GM12891 (cell line): ENCODE measurements around the gene PROKR1.

Experiments
- PAX5 ChIP-seq: IDR thresholded peaks from 2 replicates; pipeline ENCODE4 v1.6.1; 2011; ENCODE audit warnings: low read length, moderate library complexity, mild to moderate bottlenecking; ENCODE audit not compliant: insufficient read depth, severe bottlenecking
- POLR2A ChIP-seq: IDR thresholded peaks from 2 replicates; pipeline ENCODE4 v1.6.1; 2011; ENCODE audit warnings: low read depth, low read length, control low read depth
- POLR2AphosphoS5 ChIP-seq: IDR thresholded peaks from 2 replicates; pipeline ENCODE4 v1.6.1; 2011; ENCODE audit warnings: low read depth, low read length, control low read depth
- POU2F2 ChIP-seq: IDR thresholded peaks from 2 replicates; pipeline ENCODE4 v1.6.1; 2011; ENCODE audit warnings: low read depth, mild to moderate bottlenecking, control low read depth, low read length, moderate library complexity
- SPI1 ChIP-seq: IDR thresholded peaks from 2 replicates; pipeline ENCODE4 v1.6.1; 2011; ENCODE audit warnings: low read depth, low read length, control low read depth
- TAF1 ChIP-seq: IDR thresholded peaks from 2 replicates; pipeline ENCODE4 v1.6.1; 2011; ENCODE audit warnings: low read depth, low read length, control low read depth

DNA sequence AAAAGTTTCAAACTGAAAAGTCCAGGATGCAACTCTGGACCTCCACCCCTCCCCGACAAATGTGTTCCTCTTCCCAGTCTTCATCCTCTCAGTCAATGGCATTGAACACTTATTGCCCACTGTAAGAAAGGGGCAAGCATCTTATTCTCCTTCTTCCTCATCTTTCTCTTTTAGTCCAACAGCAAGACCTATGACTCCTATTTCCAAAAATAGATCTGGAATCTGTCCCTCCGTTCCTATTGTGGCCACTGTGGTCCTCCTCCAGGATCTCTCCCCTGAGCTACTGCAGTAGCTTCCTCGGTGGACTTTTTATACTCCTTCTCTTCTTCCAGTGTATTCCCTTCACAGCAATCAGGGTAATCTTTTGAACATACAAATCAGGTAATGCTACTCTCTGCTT is 63.3 kb downstream of the PROKR1 start:
- TF ChIP-seq POLR2AphosphoS5, result no peak
- no peak for TF ChIP-seq TAF1
- no peak for TF ChIP-seq POLR2A
- TF ChIP-seq POU2F2, result no peak
- no peak for TF ChIP-seq PAX5
- TF ChIP-seq SPI1, result no peak
